VCaP (cell line): ENCODE data around the gene DCAF8L1.

Experiments
- H3K27ac ChIP-seq: fragments of 450-650 bp; 2 replicates; pipeline ENCODE4 v1.5.1; 2017
- TF ChIP-seq, protein P1 (sequence below): fragments of 450-650 bp; conservative IDR thresholded peaks from 2 replicates; pipeline ENCODE4 v1.5.1; 2017; ENCODE audit warnings: mild to moderate bottlenecking, moderate library complexity

Gene DCAF8L1

DNA sequence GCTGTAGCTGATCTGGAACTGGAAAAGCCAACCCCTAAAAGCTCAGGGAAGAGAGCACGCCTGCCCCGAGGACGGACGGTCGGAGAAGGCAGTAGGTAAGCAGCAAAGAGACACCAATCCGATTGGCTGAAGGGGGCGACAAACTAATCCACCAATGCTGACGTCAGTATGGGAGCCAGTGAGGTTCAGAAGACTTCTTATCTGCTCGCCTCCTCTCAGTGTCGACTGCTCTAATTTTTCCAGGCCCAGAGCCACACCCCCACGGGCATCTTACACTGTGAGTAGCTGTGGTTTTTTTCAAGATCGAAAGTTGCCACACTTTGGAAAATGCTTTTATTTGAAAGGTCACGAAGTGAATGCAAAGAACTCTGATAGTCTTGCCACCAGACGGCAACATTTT, at the start of gene DCAF8L1:
DCAF8L1 (minus strand) TSS at position 101 of the 400 bp plus-strand sequence. CDS start 115 bp downstream, outside the sequence.
- TF ChIP-seq, protein P1, sequence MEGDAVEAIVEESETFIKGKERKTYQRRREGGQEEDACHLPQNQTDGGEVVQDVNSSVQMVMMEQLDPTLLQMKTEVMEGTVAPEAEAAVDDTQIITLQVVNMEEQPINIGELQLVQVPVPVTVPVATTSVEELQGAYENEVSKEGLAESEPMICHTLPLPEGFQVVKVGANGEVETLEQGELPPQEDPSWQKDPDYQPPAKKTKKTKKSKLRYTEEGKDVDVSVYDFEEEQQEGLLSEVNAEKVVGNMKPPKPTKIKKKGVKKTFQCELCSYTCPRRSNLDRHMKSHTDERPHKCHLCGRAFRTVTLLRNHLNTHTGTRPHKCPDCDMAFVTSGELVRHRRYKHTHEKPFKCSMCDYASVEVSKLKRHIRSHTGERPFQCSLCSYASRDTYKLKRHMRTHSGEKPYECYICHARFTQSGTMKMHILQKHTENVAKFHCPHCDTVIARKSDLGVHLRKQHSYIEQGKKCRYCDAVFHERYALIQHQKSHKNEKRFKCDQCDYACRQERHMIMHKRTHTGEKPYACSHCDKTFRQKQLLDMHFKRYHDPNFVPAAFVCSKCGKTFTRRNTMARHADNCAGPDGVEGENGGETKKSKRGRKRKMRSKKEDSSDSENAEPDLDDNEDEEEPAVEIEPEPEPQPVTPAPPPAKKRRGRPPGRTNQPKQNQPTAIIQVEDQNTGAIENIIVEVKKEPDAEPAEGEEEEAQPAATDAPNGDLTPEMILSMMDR = no peak
- H3K27ac ChIP-seq = no peak within 1 kb of the TSS

DNA sequence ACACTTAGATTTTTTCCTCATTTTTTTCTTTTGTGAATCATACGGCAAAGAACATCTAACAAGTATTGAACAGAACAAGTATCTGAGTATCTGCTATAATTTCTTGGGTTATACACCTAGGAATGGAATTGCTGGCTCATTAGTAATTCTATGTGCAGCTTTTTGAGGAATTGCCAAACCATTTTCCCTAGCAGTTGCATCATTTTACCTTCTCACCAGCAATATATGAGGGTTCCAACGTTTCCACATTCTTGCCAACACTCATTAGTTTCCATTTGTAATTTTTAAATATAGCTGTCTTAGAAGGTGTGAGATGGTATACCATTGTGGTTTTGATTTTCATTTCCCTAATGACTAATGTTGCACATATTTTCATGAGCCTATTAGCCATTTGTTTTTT, 41.1 kb upstream of the DCAF8L1 start:
- TF ChIP-seq, protein P1 = no peak
- H3K27ac ChIP-seq = no peak overlapping the region

- H3K27ac ChIP-seq = no peak overlapping the region
- TF ChIP-seq, protein P1 = no peak
Measured at GRCh38 chrX:28016823-28017222, 35.6 kb upstream of the DCAF8L1 start.

- no peak overlapping the region for H3K27ac ChIP-seq
- TF ChIP-seq, protein P1 = no peak
Measured at GRCh38 chrX:28015993-28016392, 34.7 kb upstream of the DCAF8L1 start.

- TF ChIP-seq, protein P1 = no peak
- H3K27ac ChIP-seq = no peak overlapping the region
Measured at GRCh38 chrX:28010875-28011274, 29.6 kb upstream of the DCAF8L1 start.

GRCh38 chrX:27998666-27999065, 17.4 kb upstream of the DCAF8L1 start:
- TF ChIP-seq, protein P1 = no peak
- no peak overlapping the region for H3K27ac ChIP-seq

GRCh38 chrX:27997622-27998021, 16.4 kb upstream of the DCAF8L1 start:
- TF ChIP-seq, protein P1 = no peak
- H3K27ac ChIP-seq = no peak overlapping the region
